ENCODE results near the gene FOXM1. TPM values are rescaled to one million over a fixed set of nuclear protein-coding genes. Genes with fewer than 3 reads are reported as not detected.

FOXM1 gene
- total and polyA plus RNA-seq, 7 experiments from 2014 or later, result 0.35 to 77.2 (median 0.82) TPM; not detected in 3

- no peaks in the 10 kb centered on the region for H3K9me3 Mint-ChIP-seq
- intact Hi-C loops (cut with micrococcal nuclease), result no loop called here
- H3K27ac Mint-ChIP-seq, result no peak overlapping the region
- H3K4me3 Mint-ChIP-seq, result no peak overlapping the region
- Histone ChIP-seq H3K36me3 (ENCODE audit: control insufficient read depth in 2 of 3, insufficient read depth in 3 of 3, low read length in 3 of 3) (peaks cover 10 to 45% (median 19%) of the 10 kb centered on the region in 3 experiments), H3K4me1 (ENCODE audit: control insufficient read depth in 2 of 2, insufficient read depth in 2 of 2, low read length in 2 of 2) (no peaks in the 10 kb centered on the region), H3K27ac (ENCODE audit: low read depth, low read length) (no peak overlapping the region), H3K9me3 (ENCODE audit: control insufficient read depth in 2 of 3, low read length in 3 of 3) (no peaks in the 10 kb centered on the region), H3K27me3 (ENCODE audit: control insufficient read depth in 2 of 2, insufficient read depth in 2 of 2, low read length in 2 of 2) (no peaks in the 10 kb centered on the region), H3K4me3 (ENCODE audit: low read length) (no peak overlapping the region)
- ATAC-seq, result no peak
- H3K4me1 Mint-ChIP-seq, result peaks cover 0 to 5% (median 0%) of the 10 kb centered on the region in 7 donors
- peaks cover 4 to 42% (median 22%) of the 10 kb centered on the region in 5 donors for H3K36me3 Mint-ChIP-seq
- no peaks in the 10 kb centered on the region for H3K27me3 Mint-ChIP-seq
- POLR2A ChIA-PET, result no interaction called here
- CTCF ChIA-PET, result interaction anchor here (0.8 kb wide), 1 partner anchor 15 kb away, joined by 3 read pairs; no protein-coding TSS in a partner anchor
- DNase-seq, result no peak
Observed at GRCh38 chr12:2829275-2829674, 47.7 kb downstream of the FOXM1 start.

- H3K27me3 Mint-ChIP-seq, result no peaks in the 10 kb centered on the region
- POLR2A ChIA-PET, result no interaction called here
- no peak overlapping the region for H3K4me3 Mint-ChIP-seq
Observed at GRCh38 chr12:2826721-2827515, 50.1 kb downstream of the FOXM1 start.

GRCh38 chr12:2826036-2826435, 50.9 kb downstream of the FOXM1 start:
- Histone ChIP-seq H3K27ac (ENCODE audit: low read depth, low read length) (no peak overlapping the region), H3K9me3 (ENCODE audit: control insufficient read depth in 2 of 3, low read length in 3 of 3) (no peaks in the 10 kb centered on the region), H3K4me1 (ENCODE audit: control insufficient read depth in 2 of 2, insufficient read depth in 2 of 2, low read length in 2 of 2) (no peaks in the 10 kb centered on the region), H3K36me3 (ENCODE audit: control insufficient read depth in 2 of 3, insufficient read depth in 3 of 3, low read length in 3 of 3) (peaks cover 25 to 74% (median 50%) of the 10 kb centered on the region in 3 experiments), H3K27me3 (ENCODE audit: control insufficient read depth in 2 of 2, insufficient read depth in 2 of 2, low read length in 2 of 2) (no peaks in the 10 kb centered on the region), H3K4me3 (ENCODE audit: low read length) (no peak overlapping the region)
- Mint-ChIP-seq H3K27me3 (no peaks in the 10 kb centered on the region), H3K4me3 (no peak overlapping the region), H3K36me3 (peaks cover 4 to 62% (median 27%) of the 10 kb centered on the region in 5 donors), H3K9me3 (no peaks in the 10 kb centered on the region), H3K4me1 (peaks cover 0 to 5% (median 0%) of the 10 kb centered on the region in 7 donors), H3K27ac (peak overlapping the region in 1 of 9 donors; percentile 19)
- intact Hi-C loops (cut with micrococcal nuclease), result no loop called here
- ChIA-PET CTCF (interaction anchor here (0.7 kb wide), 1 partner anchor 160 kb away, joined by 5 read pairs; no protein-coding TSS in a partner anchor), POLR2A (no interaction called here)
- no peak for ATAC-seq
- no peak for DNase-seq

More at GRCh38 chr12:2826721-2827515, 50.1 kb downstream of the FOXM1 start:
- Mint-ChIP-seq H3K27ac (peak overlapping the region in 2 of 9 donors; percentile 59 to 65), H3K36me3 (peaks cover 4 to 61% (median 28%) of the 10 kb centered on the region in 5 donors), H3K9me3 (no peaks in the 10 kb centered on the region), H3K4me1 (peaks cover 0 to 5% (median 0%) of the 10 kb centered on the region in 7 donors)
- Histone ChIP-seq H3K4me3 (ENCODE audit: low read length) (no peak overlapping the region), H3K27ac (ENCODE audit: low read depth, low read length) (no peak overlapping the region), H3K9me3 (ENCODE audit: control insufficient read depth in 2 of 3, low read length in 3 of 3) (no peaks in the 10 kb centered on the region), H3K36me3 (ENCODE audit: control insufficient read depth in 2 of 3, insufficient read depth in 3 of 3, low read length in 3 of 3) (peaks cover 24 to 66% (median 43%) of the 10 kb centered on the region in 3 experiments), H3K27me3 (ENCODE audit: control insufficient read depth in 2 of 2, insufficient read depth in 2 of 2, low read length in 2 of 2) (no peaks in the 10 kb centered on the region), H3K4me1 (ENCODE audit: control insufficient read depth in 2 of 2, insufficient read depth in 2 of 2, low read length in 2 of 2) (no peaks in the 10 kb centered on the region)
- intact Hi-C loops (cut with micrococcal nuclease), result no loop called here
- CTCF ChIA-PET, result interaction anchor here (0.5 to 0.7 kb wide), 3 partner anchors 120 to 885 kb away, joined by 3 to 5 read pairs (median 3); no protein-coding TSS in a partner anchor
- DNase-seq (no peak), ATAC-seq (no peak)

- no peak for DNase-seq
- Mint-ChIP-seq H3K9me3 (no peaks in the 10 kb centered on the region), H3K4me3 (no peak overlapping the region), H3K27ac (peak overlapping the region in 2 of 9 donors; percentile 76 to 84), H3K4me1 (peaks cover 0 to 6% (median 0%) of the 10 kb centered on the region in 7 donors), H3K36me3 (peaks cover 4 to 61% (median 25%) of the 10 kb centered on the region in 5 donors), H3K27me3 (no peaks in the 10 kb centered on the region)
- intact Hi-C loops (cut with micrococcal nuclease), result no loop called here
- Histone ChIP-seq H3K27ac (ENCODE audit: low read depth, low read length) (no peak overlapping the region), H3K4me3 (ENCODE audit: low read length) (no peak overlapping the region), H3K9me3 (ENCODE audit: control insufficient read depth in 2 of 3, low read length in 3 of 3) (no peaks in the 10 kb centered on the region), H3K36me3 (ENCODE audit: control insufficient read depth in 2 of 3, insufficient read depth in 3 of 3, low read length in 3 of 3) (peaks cover 25 to 83% (median 54%) of the 10 kb centered on the region in 3 experiments), H3K4me1 (ENCODE audit: control insufficient read depth in 2 of 2, insufficient read depth in 2 of 2, low read length in 2 of 2) (no peaks in the 10 kb centered on the region), H3K27me3 (ENCODE audit: control insufficient read depth in 2 of 2, insufficient read depth in 2 of 2, low read length in 2 of 2) (no peaks in the 10 kb centered on the region)
- ChIA-PET POLR2A (interaction anchor here (1.2 kb wide), 1 partner anchor 11 kb away, joined by 3 read pairs; no protein-coding TSS in a partner anchor), CTCF (interaction anchor here (0.9 kb wide), 1 partner anchor 9 kb away, joined by 3 read pairs; no protein-coding TSS in a partner anchor)
- no peak for ATAC-seq
Observed at GRCh38 chr12:2825132-2825531, 51.8 kb downstream of the FOXM1 start.

- DNase-seq (no peak), ATAC-seq (no peak)
- Histone ChIP-seq H3K27me3 (ENCODE audit: control insufficient read depth in 2 of 2, insufficient read depth in 2 of 2, low read length in 2 of 2) (no peaks in the 10 kb centered on the region), H3K4me1 (ENCODE audit: control insufficient read depth in 2 of 2, insufficient read depth in 2 of 2, low read length in 2 of 2) (no peaks in the 10 kb centered on the region), H3K36me3 (ENCODE audit: control insufficient read depth in 2 of 3, insufficient read depth in 3 of 3, low read length in 3 of 3) (peaks cover 25 to 89% (median 54%) of the 10 kb centered on the region in 3 experiments), H3K27ac (ENCODE audit: low read depth, low read length) (no peak overlapping the region), H3K4me3 (ENCODE audit: low read length) (no peak overlapping the region), H3K9me3 (ENCODE audit: control insufficient read depth in 2 of 3, low read length in 3 of 3) (no peaks in the 10 kb centered on the region)
- CTCF ChIA-PET, result interaction anchor here (0.9 kb wide), 1 partner anchor 9 kb away, joined by 3 read pairs; no protein-coding TSS in a partner anchor
- Mint-ChIP-seq H3K27me3 (no peaks in the 10 kb centered on the region), H3K4me3 (no peak overlapping the region), H3K27ac (no peak overlapping the region), H3K36me3 (peaks cover 4 to 65% (median 31%) of the 10 kb centered on the region in 5 donors), H3K4me1 (peaks cover 0 to 10% (median 0%) of the 10 kb centered on the region in 7 donors), H3K9me3 (no peaks in the 10 kb centered on the region)
- POLR2A ChIA-PET, result interaction anchor here (1.2 kb wide), 1 partner anchor 10 kb away, joined by 3 read pairs; no protein-coding TSS in a partner anchor
- intact Hi-C loops (cut with micrococcal nuclease), result no loop called here
Observed at GRCh38 chr12:2824541-2824940, 52.4 kb downstream of the FOXM1 start.

GRCh38 chr12:2823483-2823882, 53.5 kb downstream of the FOXM1 start:
- ATAC-seq, result no peak
- no peak for DNase-seq
- Histone ChIP-seq H3K4me3 (ENCODE audit: low read length) (no peak overlapping the region), H3K9me3 (ENCODE audit: control insufficient read depth in 2 of 3, low read length in 3 of 3) (no peaks in the 10 kb centered on the region), H3K27ac (ENCODE audit: low read depth, low read length) (no peak overlapping the region), H3K27me3 (ENCODE audit: control insufficient read depth in 2 of 2, insufficient read depth in 2 of 2, low read length in 2 of 2) (no peaks in the 10 kb centered on the region), H3K36me3 (ENCODE audit: control insufficient read depth in 2 of 3, insufficient read depth in 3 of 3, low read length in 3 of 3) (peaks cover 25 to 97% (median 51%) of the 10 kb centered on the region in 3 experiments), H3K4me1 (ENCODE audit: control insufficient read depth in 2 of 2, insufficient read depth in 2 of 2, low read length in 2 of 2) (no peaks in the 10 kb centered on the region)
- intact Hi-C loops (cut with micrococcal nuclease), result no loop called here
- Mint-ChIP-seq H3K9me3 (no peaks in the 10 kb centered on the region), H3K27ac (no peak overlapping the region), H3K27me3 (no peaks in the 10 kb centered on the region), H3K4me1 (peaks cover 0 to 10% (median 0%) of the 10 kb centered on the region in 7 donors), H3K4me3 (no peak overlapping the region), H3K36me3 (peaks cover 4 to 70% (median 27%) of the 10 kb centered on the region in 5 donors)
- ChIA-PET POLR2A (no interaction called here), CTCF (no interaction called here)
